Measurements from ENCODE around the gene SLC38A11.

Gene SLC38A11

DNA sequence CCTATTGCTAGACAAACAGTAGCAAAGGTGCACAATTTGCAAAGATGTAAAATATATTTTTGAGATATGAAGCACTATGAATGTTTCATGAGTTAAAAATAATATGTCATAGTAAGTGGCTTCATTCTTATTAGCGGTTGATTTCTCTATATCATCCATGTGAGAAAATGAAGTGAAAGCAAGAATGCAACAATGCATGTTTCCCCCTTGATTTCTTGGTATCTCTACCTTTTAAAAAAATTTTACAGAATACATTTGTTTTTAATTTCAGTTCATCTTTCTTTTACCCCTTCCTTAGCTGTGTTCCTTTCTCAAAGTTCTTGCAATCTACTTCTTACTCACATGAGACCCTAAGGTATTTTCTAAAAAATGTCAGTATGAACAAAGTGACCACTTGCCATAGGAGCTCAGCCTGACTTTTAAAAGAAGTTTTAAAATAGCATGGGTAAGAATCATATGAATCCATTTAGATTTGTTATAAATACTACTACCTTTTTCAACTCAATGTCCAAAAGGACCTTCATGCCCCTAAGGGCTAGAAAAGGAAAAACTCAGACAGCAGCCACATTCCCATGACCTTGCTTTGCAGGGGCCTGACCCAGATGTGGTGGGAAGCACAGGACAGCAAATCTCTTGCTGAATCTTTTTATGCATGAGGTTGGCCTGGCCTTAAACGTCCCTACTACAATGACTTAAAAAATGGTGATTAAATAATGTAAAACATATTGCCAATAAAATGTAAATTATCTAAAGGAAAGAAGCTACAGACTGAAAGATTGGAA, 14.8 kb upstream of the SLC38A11 start:
- no peak for DNase-seq

- no peak for DNase-seq
Measured at GRCh38 chr2:164967781-164968228, 12.5 kb upstream of the SLC38A11 start.

DNA sequence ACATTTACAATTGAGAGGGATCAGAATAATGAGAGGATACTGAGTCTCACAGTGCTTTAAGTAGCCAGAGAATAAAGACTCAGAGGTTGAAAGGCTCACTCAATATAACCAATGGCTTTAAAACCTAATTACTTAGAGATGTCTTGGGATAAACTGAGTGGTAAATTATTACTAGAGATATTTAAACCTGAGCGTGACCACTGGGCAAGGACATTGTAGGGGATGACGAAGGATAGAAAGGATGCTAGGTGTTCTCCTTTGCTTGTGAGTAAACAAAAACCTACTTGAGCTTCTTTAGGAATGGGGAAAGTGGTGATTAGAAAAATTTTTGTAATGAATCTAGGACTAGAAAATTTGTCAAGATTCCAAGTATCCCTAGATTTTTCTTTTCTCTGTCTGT, 12.0 kb upstream of the SLC38A11 start:
- no peak for DNase-seq

DNA sequence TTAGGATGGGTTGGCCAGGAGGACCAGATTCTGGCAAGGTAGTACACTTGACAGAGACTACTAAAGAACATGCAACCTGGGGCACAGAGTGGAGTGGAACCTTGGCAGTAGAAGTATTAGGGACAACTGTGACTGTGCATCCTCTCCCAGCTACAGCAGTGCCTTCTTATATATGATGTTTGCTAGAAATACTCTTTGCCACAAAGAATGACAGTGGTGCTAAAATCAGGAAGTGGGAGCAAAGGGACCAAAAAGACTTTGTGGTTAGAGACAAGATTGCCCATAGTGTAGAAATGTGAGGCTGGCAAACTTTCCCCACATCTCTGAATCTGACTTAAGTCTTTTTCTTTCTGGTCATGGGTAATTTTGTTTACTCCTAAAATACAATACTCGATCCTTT, 9.4 kb upstream of the SLC38A11 start:
- DNase-seq, result peak; percentile 43

DNA sequence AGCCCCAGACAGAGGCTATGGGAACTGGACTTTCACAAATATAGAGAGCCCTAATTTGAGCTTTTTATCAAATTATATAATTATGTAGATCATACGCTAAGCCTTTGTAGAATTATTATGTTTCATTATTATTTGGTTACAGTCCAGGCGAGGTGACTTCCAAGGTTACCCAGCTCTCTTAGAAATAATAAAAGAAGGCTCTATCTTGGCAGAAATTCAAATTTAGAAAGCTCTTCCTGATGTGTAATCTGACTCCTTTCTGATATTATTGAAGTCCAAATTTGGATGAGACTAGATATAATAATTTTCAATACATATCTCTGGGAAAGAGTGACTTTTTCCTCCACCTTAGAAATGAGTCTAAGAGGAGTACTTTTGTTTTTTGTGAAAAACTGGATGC, 4.8 kb upstream of the SLC38A11 start:
- DNase-seq, result no peak

GRCh38 chr2:164954186-164954585, 1.1 kb downstream of the SLC38A11 start:
- no peak for DNase-seq

DNA sequence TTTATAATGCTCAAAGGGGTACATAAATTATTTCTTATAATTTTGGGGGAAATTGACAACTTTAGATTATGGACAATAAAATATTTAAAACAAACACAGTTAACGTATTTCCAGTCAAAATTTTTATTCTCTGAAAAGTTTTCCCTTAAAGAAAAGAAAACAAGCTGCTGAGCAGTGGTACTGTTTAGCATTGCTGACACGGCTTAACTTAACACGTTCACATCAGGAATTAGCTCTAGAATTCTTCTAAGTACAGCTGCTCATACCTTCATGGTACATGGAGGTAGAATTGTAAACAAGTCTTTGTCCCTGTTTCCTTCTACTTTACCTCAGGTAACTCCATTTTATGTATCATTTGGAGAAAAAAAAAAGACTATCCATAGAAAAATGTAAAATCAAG, 2.0 kb downstream of the SLC38A11 start:
- DNase-seq, result no peak

- no peak for DNase-seq
Measured at GRCh38 chr2:164952057-164952702, 3.1 kb downstream of the SLC38A11 start.

- no peak for DNase-seq
Measured at GRCh38 chr2:164948540-164948939, 6.8 kb downstream of the SLC38A11 start.

DNA sequence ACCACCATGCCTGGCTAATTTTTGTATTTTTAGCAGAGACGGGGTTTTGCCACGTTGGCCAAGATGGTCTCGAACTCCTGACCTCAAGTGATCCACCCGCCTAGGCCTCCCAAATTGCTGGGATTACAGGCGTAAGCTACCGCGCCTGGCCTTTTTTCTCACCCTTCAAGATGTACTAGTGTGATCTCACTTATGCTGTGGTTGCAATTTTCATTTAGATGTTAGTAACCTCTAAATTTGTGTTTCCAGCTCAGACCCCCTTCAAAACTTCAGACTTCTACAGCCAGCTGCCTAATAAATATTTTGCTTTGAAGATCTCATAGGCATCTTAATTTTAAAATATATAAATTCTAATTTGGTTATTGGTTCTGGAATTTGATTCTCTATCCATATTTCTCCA, 8.0 kb downstream of the SLC38A11 start:
- DNase-seq, result no peak

DNA sequence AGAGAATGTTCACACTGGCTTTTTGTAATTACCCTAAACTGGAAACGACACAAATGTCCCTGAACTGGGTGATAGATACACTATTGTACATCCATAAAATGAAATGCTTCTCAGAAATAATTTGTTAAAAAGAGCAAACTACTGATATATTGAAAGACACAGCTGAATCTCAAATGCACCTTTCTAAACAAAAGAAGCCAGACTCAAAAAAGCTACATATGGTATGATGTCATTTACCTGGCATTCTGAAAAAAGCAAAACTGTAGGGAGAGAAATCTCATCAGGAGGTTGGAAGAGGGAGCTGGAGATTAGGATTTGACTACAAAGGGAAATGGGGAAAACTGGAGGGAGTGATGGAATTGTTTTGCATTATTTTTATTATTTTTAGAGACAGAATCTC, 12.0 kb downstream of the SLC38A11 start:
- DNase-seq, result no peak

DNA sequence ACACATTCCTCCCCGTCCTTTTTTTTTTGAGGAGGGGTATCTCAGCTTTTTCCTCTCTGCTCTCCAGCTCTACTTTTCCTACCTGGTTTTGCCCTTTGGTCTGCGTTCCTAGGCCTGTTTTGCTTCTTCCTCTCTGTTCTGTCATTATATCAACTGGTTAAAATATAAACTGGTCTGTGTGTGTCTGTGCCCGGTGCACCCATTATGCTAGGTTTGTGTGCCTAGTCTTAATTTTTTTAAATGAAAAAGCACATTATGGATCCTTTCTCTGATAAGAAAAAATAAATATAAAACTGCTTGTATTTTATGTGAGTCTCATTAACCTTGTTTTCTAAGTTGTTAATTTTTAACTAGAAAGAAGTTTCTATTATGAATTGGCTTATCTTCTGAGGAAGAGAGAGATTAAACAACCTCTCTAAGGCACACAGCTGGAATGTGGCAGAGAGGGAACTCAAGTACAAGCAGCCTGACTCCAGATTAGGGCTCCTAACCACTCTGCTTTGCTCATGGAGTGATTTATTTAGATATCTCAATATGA, 17.4 kb downstream of the SLC38A11 start:
- no peak for DNase-seq

DNA sequence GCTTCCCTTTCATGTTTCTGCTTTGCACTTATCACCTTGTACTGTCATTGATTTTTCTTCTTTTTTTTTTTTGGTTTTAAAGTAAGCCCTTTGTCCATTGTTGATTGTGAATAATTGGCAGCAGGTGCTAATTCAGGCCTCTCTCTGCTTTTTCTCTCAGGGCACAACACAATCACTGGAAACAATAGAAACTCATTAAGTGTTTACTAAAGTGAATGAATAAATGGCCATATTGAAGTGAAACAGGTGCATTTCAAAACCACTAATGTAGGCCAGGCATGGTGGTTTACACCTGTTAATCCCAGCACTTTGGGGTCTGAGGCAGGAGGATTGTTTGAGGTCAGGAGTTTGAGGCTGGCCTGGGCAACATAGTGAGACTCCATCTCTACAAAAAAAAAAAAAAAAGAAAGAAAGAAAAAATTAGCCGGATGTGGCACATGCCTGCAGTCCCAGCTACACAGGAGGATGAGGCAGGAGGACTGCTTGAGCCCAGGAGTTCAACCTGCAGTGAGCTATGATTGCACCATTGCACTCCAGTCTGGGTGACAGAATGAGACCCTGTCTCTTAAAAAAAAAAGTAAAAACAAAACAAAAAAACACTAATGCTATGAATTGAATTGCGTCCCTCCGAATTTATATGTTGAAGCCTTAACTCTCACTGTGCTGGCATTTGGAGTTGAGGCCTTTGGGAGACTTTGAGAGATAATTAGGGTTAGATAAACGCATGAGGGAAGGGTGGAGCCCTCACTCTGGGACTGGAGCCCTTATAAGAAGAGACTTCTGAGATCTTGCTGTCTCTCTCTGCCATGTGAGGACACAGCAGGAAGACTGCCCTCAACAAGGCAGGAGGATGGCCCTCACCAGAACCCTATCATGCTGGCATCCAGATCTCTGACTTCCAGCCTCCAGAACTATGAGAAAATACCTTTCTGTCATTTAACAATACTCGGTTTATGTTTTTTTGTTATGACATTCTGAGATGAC, 19.9 kb downstream of the SLC38A11 start:
- no peak for DNase-seq

GRCh38 chr2:164934401-164935117, 20.8 kb downstream of the SLC38A11 start:
- peak; percentile 12 for DNase-seq

DNA sequence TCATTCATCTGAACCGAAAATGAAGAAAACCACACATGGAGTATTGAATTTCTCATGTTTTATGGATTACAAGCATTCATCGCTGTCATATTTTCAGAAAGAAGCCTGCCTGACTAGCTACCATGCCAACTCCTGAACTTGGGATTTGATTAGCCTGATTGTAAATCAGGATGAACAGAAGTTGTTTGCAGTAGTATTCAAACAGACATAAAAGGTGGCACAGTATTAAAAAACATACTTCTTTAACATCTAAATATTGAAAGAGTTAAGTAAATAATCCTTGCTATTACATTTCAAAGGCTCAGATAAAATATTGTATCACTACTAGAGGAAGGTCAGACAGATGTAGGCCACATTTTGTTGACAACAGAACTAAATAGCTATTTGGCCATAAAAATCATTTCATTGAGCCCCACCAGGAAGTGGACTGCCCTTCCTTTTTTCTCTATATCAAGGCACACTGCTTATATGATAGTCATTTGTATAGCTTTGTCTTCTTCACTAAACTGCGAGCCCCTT, 21.6 kb downstream of the SLC38A11 start:
- no peak for DNase-seq

DNA sequence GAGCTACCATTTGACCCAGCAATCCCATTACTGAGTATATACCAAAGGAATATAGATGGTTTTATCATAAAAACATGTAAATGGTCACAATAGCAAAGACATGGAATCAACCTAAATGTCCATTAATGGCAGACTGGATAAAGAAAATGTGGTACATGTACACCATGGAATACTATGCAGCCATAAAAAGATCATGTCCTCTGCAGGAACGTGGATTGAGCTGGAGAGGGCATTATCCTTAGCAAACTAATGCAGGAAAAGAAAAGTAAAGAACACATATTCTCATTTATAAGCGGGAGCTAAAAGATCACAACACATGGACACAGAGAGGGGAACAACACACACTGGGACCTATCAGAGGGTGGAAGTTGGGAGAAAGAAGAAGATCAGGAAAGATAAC, 22.9 kb downstream of the SLC38A11 start:
- no peak for DNase-seq

GRCh38 chr2:164928101-164928673, 27.1 kb downstream of the SLC38A11 start:
- DNase-seq, result no peak

- DNase-seq, result no peak
Measured at GRCh38 chr2:164922134-164922533, 33.2 kb downstream of the SLC38A11 start.

DNA sequence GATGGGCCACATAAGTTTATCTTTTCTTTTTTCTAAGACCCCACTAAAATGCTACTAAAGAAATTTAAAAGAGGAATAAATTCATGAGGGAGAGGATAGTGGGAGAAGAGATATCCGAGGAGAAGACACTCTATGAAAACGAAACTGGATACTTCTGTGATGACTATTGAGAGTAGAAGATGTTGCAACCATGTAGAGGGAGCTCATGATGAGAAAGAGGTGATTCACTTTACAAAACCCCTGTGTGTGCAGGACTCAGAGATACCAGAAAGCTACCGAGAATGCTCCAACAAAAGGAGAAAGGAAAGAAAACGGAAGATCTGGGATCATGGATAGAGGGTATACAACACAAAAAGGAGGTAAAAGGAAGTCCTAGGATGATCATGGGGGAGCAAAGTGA, 34.9 kb downstream of the SLC38A11 start:
- peak; percentile 85 for DNase-seq

GRCh38 chr2:164917296-164917903, 37.9 kb downstream of the SLC38A11 start:
- DNase-seq, result peak; percentile 6

DNA sequence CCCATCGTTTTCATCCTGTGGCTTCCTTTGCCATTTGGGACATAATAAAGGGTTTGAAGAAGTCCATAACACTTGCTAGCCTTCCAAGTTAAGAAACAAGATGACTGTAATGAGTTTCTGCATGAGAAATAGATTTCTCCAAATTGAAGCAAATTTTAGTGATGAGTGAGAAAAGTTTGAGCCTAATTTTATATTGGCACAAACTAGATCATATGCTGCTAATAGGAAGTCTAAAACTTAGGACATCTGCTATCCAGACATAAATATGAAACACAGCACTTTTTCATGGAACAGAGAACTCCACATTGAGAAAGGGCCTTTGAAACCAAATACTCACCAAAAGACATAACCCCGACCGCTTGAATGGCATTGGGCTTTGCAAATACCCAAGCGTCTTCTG, 39.8 kb downstream of the SLC38A11 start:
- DNase-seq, result no peak
